Panc1 (cell line): ENCODE measurements around the gene PRM2. TPM values are rescaled to one million over a fixed set of nuclear protein-coding genes. Genes with fewer than 3 reads are reported as not detected.

ENCODE experiments used
- ATAC-seq: fragments of 200-7000 bp; cut with Tn5 transposase; 2 replicates; pipeline ENCODE4 v1.9.1; 2020; ENCODE audit warnings: mild to moderate bottlenecking, moderate library complexity
- BruUV-seq: library from RNA; stranded (reverse); fragments of 400-500 nt; replicated peaks from 2 replicates; lab custom pipeline; 2021; lab: Mats Ljungman, UMichigan
- CTCF ChIA-PET: fragments of 300-600 bp; sonication (Branson Sonifier 250); formaldehyde crosslinking; loops from one replicate; lab custom pipeline; 2022; ENCODE audit warnings: antibody characterized with exemption; lab: Charles Lee
- POLR2A ChIA-PET: fragments of 300-600 bp; sonication (Branson Sonifier 250); formaldehyde crosslinking; loops from one replicate; lab custom pipeline; 2022; ENCODE audit warnings: antibody characterized with exemption; lab: Charles Lee
- DNase-seq: peaks from one replicate; pipeline ENCODE4 v3.0.0-alpha.2; 2010; ENCODE audit warnings: low read depth, low spot score
- H3K27ac ChIP-seq: 2 replicates; pipeline ENCODE4 v1.5.1; 2011; ENCODE audit warnings: mild to moderate bottlenecking, low read length, inconsistent platforms
- H3K27me3 ChIP-seq: fragments of 200-500 bp; sonication (Bioruptor generic); 2 replicates; pipeline ENCODE4 v1.6.0; 2014; ENCODE audit warnings: low read length, inconsistent platforms; ENCODE audit not compliant: control insufficient read depth, insufficient read depth
- H3K36me3 ChIP-seq: fragments of 200-500 bp; sonication (Bioruptor generic); 2 replicates; pipeline ENCODE4 v1.5.1; 2014; ENCODE audit warnings: inconsistent platforms, mild to moderate bottlenecking, low read length, moderate library complexity; ENCODE audit not compliant: control insufficient read depth, insufficient read depth
- H3K4me1 ChIP-seq: 2 replicates; pipeline ENCODE4 v1.5.1; 2011; ENCODE audit warnings: inconsistent platforms, mild to moderate bottlenecking, low read length, moderate library complexity; ENCODE audit not compliant: control insufficient read depth, insufficient read depth
- H3K4me3 ChIP-seq, 2 experiments: 2 replicates each; pipeline ENCODE4 v1.5.1; 2011 to 2012; ENCODE audit warnings: low read depth in 2 of 2, low read length in 2 of 2, mild to moderate bottlenecking in 2 of 2, inconsistent platforms in 1 of 2, moderate library complexity in 1 of 2
- H3K9me3 ChIP-seq: fragments of 200-500 bp; sonication (Bioruptor generic); 2 replicates; pipeline ENCODE4 v1.5.1; 2014; ENCODE audit warnings: low read depth, mild to moderate bottlenecking, inconsistent platforms, low read length, moderate library complexity; ENCODE audit not compliant: control insufficient read depth, insufficient read depth
- POLR2AphosphoS5 ChIP-seq: IDR thresholded peaks from 2 replicates; pipeline ENCODE4 v1.6.1; 2012; ENCODE audit warnings: mild to moderate bottlenecking, low read depth, low read length, moderate library complexity
- REST ChIP-seq, 2 experiments: IDR thresholded peaks; 2 replicates each; pipeline ENCODE4 v1.6.1; 2011 to 2012; ENCODE audit warnings: low read depth in 2 of 2, control low read depth in 1 of 2, low read length in 1 of 2, mild to moderate bottlenecking in 1 of 2, moderate library complexity in 1 of 2; ENCODE audit not compliant: insufficient read depth in 1 of 2
- SIN3A ChIP-seq: IDR thresholded peaks from 2 replicates; pipeline ENCODE4 v1.6.1; 2012; ENCODE audit warnings: low read depth, mild to moderate bottlenecking, low read length, moderate library complexity, borderline replicate concordance; ENCODE audit not compliant: insufficient read depth
- TCF7L2 ChIP-seq: IDR thresholded peaks from 2 replicates; pipeline ENCODE4 v1.6.1; 2011; ENCODE audit warnings: mild to moderate bottlenecking, low read depth, low read length, inconsistent platforms
- in situ Hi-C: cut with HindIII; loops from 2 replicates; pipeline ENCODE4 v1.10.0; 2016; ENCODE audit warnings: low sequenced_read_pairs, low pct_unique_long_range_greater_than_20kb
- intact Hi-C: fragments of 100-400 bp; cut with micrococcal nuclease; formaldehyde crosslinking; loops from one replicate; pipeline ENCODE4 v1.10.0; 2022; ENCODE audit not compliant: unreplicated experiment
- total RNA-seq: library from RNA; stranded (reverse); gene quantifications from one replicate; pipeline ENCODE4 v1.2.1, GENCODE V29; 2021; ENCODE audit not compliant: unreplicated experiment
- TF ChIP-seq, protein P1 (sequence below): fragments of 450-650 bp; IDR thresholded peaks from 2 replicates; pipeline ENCODE4 v1.5.1; 2017; ENCODE audit warnings: mild to moderate bottlenecking

Gene PRM2
- total RNA-seq, 1 experiment from 2014 or later = not detected

DNA sequence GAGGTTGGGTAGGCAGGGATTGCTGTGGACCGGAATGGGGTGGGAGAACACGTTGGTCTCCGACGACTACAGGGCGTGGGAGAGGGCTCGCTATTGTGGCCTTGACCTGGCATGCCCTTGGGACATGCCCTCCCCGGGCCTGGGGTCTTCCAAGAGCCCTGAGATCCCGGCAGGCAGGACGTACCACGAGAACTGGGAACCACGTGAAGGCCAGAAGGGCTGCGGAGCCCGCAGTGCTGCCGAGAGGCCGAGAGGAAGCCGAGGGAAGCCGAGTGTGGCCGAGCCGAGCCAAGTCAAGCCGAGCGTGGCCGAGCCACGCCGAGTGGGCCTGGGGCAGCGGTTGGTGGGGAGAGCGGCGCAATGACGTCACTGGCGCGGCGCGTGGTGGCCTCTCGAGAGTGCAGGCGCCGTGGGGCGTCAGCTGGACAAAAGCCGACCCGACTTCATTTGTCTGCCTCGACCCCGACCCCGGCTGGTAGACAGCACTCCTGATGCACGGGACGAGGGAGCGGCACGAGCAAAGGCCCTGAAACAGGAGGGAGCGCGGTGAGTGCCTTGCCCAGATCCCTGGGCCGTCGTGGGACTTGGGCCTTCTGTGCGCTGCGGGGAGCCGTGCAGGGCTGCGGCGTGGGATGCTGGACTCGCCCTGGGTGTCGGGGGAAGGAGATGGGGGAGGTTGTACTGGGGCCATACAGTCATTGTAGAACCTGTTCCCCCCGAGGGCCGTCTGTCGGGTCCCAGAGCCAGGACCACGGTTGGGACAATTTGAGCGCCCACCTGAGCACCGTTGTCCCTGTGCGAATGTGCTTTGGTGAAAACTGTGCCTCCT lies 26.8 kb downstream of the PRM2 start:
- H3K4me3 ChIP-seq = no peak overlapping the region
- in situ Hi-C loops = no loop called here
- TF ChIP-seq, protein P1, sequence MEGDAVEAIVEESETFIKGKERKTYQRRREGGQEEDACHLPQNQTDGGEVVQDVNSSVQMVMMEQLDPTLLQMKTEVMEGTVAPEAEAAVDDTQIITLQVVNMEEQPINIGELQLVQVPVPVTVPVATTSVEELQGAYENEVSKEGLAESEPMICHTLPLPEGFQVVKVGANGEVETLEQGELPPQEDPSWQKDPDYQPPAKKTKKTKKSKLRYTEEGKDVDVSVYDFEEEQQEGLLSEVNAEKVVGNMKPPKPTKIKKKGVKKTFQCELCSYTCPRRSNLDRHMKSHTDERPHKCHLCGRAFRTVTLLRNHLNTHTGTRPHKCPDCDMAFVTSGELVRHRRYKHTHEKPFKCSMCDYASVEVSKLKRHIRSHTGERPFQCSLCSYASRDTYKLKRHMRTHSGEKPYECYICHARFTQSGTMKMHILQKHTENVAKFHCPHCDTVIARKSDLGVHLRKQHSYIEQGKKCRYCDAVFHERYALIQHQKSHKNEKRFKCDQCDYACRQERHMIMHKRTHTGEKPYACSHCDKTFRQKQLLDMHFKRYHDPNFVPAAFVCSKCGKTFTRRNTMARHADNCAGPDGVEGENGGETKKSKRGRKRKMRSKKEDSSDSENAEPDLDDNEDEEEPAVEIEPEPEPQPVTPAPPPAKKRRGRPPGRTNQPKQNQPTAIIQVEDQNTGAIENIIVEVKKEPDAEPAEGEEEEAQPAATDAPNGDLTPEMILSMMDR = no peak
- TF ChIP-seq TCF7L2 = no peak
- no peak for TF ChIP-seq POLR2AphosphoS5
- no peak for TF ChIP-seq SIN3A
- no peak for TF ChIP-seq REST (IDR thresholded peaks at IDR 0.05; ENCODE audit: insufficient read depth in 1 of 2, low read depth in 2 of 2, low read length in 1 of 2)
- POLR2A ChIA-PET = no interaction called here
- peaks cover 6% of the 10 kb centered on the region; the same call in 1 of the 2 replicates for H3K4me1 ChIP-seq
- intact Hi-C loops = no loop called here
- ATAC-seq = no peak
- H3K27me3 ChIP-seq = no peaks in the 10 kb centered on the region
- BruUV-seq = no TSS peak
- no peaks in the 10 kb centered on the region for H3K9me3 ChIP-seq
- CTCF ChIA-PET = no interaction called here
- no peak overlapping the region for H3K27ac ChIP-seq
- H3K36me3 ChIP-seq = no peaks in the 10 kb centered on the region
- no peak for DNase-seq

- intact Hi-C loops = no loop called here
- H3K36me3 ChIP-seq = no peaks in the 10 kb centered on the region
- no TSS peak for BruUV-seq
- no peak overlapping the region for H3K4me3 ChIP-seq
- H3K4me1 ChIP-seq = no peaks in the 10 kb centered on the region
- ATAC-seq (no peak), DNase-seq (no peak)
- TF ChIP-seq POLR2AphosphoS5 = no peak
- no peak for TF ChIP-seq SIN3A
- no peak for TF ChIP-seq TCF7L2
- TF ChIP-seq REST (IDR thresholded peaks at IDR 0.05; ENCODE audit: insufficient read depth in 1 of 2, low read depth in 2 of 2, low read length in 1 of 2) = no peak
- TF ChIP-seq, protein P1 = no peak
- H3K27me3 ChIP-seq = no peaks in the 10 kb centered on the region
- in situ Hi-C loops = no loop called here
- H3K9me3 ChIP-seq = no peaks in the 10 kb centered on the region
- no peak overlapping the region for H3K27ac ChIP-seq
- ChIA-PET POLR2A (no interaction called here), CTCF (no interaction called here)
Measured at GRCh38 chr16:11248133-11248532, 28.1 kb downstream of the PRM2 start.
